ENCODE measurements around the gene SCAMP2. TPM values are rescaled to one million over a fixed set of nuclear protein-coding genes. Genes with fewer than 3 reads are reported as not detected.
A peak's percentile ranks its signal among the peaks of the same experiment; 100 is the strongest.

The SCAMP2 gene
- total RNA-seq, 5 donors from 2014 or later (not counting 1 experiment from before 2014, with no cell fraction given): 76.8 to 141 (median 134) TPM

GRCh38 chr15:74893627-74894026, 20.5 kb upstream of the SCAMP2 start:
- peaks cover 14 to 52% of the 10 kb centered on the region in 2 experiments for H3K4me1 ChIP-seq (ENCODE audit: control insufficient read depth in 1 of 2, extremely low read depth in 1 of 2, insufficient read depth in 2 of 2, low read length in 2 of 2)
- peaks cover 16% of the 10 kb centered on the region for H3K36me3 Mint-ChIP-seq
- H3K4me3 ChIP-seq (ENCODE audit: control insufficient read depth in 1 of 2, extremely low read depth in 1 of 2, low read length in 1 of 2): no peak overlapping the region
- ATAC-seq (replicated peaks in 1 of 4) (peak; percentile 72 to 76 (median 74)), DNase-seq (peak in 28 of 35 experiments; percentile 5 to 72 (median 34))
- no peaks in the 10 kb centered on the region for H3K9me3 Mint-ChIP-seq
- H3K27me3 ChIP-seq (replicated peaks in 1 of 2; ENCODE audit: control insufficient read depth in 2 of 2, extremely low read depth in 1 of 2, insufficient read depth in 2 of 2, low read length in 1 of 2): no peaks in the 10 kb centered on the region
- H3K27ac ChIP-seq (ENCODE audit: low read length): peak overlapping the region; percentile 69
- no CpG with 5 or more reads among the region's 3 CpGs for WGBS (ENCODE audit: insufficient coverage)
- no peaks in the 10 kb centered on the region for H3K9me3 ChIP-seq
- peak overlapping the region; percentile 99 to 100 for H3K27ac Mint-ChIP-seq
- no peaks in the 10 kb centered on the region for H3K27me3 Mint-ChIP-seq
- ChIA-PET POLR2A (interaction anchor here in 1 of 2 donors (0.6 kb wide), 1 partner anchor 36 kb away, joined by 3 read pairs; no protein-coding TSS in a partner anchor), CTCF (interaction anchor here (0.6 to 1.8 kb wide), 13 partner anchors 8 to 949 kb away, joined by 3 to 11 read pairs (median 3); partner anchors contain the start of gene FAM219B (in 1 of the 2))
- peaks cover 4 to 45% of the 10 kb centered on the region in 2 donors for H3K36me3 ChIP-seq (ENCODE audit: control insufficient read depth in 2 of 2, extremely low read depth in 1 of 2, insufficient read depth in 1 of 2, low read length in 1 of 2)
- peaks cover 46 to 60% (median 52%) of the 10 kb centered on the region in 3 donors for H3K4me1 Mint-ChIP-seq
- H3K4me3 Mint-ChIP-seq: peak overlapping the region; percentile 67 to 76 (median 71)

- Histone ChIP-seq H3K4me1 (ENCODE audit: control insufficient read depth in 1 of 2, extremely low read depth in 1 of 2, insufficient read depth in 2 of 2, low read length in 2 of 2) (peaks cover 14 to 52% of the 10 kb centered on the region in 2 experiments), H3K9me3 (no peaks in the 10 kb centered on the region), H3K4me3 (ENCODE audit: control insufficient read depth in 1 of 2, extremely low read depth in 1 of 2, low read length in 1 of 2) (no peak overlapping the region), H3K36me3 (ENCODE audit: control insufficient read depth in 2 of 2, extremely low read depth in 1 of 2, insufficient read depth in 1 of 2, low read length in 1 of 2) (peaks cover 2 to 42% of the 10 kb centered on the region in 2 donors), H3K27ac (ENCODE audit: low read length) (peak overlapping the region; percentile 69), H3K27me3 (replicated peaks in 1 of 2; ENCODE audit: control insufficient read depth in 2 of 2, extremely low read depth in 1 of 2, insufficient read depth in 2 of 2, low read length in 1 of 2) (no peaks in the 10 kb centered on the region)
- ATAC-seq (replicated peaks in 1 of 4) (no peak), DNase-seq (no peak)
- H3K27ac Mint-ChIP-seq: peak overlapping the region; percentile 99 to 100
- peaks cover 46 to 60% (median 52%) of the 10 kb centered on the region in 3 donors for H3K4me1 Mint-ChIP-seq
- POLR2A ChIA-PET: no interaction called here
- CTCF ChIA-PET: interaction anchor here in 1 of 2 donors (1.4 to 1.8 kb wide), 2 partner anchors 23 to 115 kb away, joined by 3 to 6 read pairs; no protein-coding TSS in a partner anchor
- peaks cover 16% of the 10 kb centered on the region for H3K36me3 Mint-ChIP-seq
- 100% methylated on average over 1 of the region's 2 CpGs for WGBS (ENCODE audit: insufficient coverage)
- peak overlapping the region in 2 of 3 donors; percentile 17 to 67 for H3K4me3 Mint-ChIP-seq
- H3K27me3 Mint-ChIP-seq: no peaks in the 10 kb centered on the region
- no peaks in the 10 kb centered on the region for H3K9me3 Mint-ChIP-seq
Observed at GRCh38 chr15:74892931-74893330, 19.8 kb upstream of the SCAMP2 start.

GRCh38 chr15:74892313-74892712, 19.1 kb upstream of the SCAMP2 start:
- Histone ChIP-seq H3K4me1 (ENCODE audit: control insufficient read depth in 1 of 2, extremely low read depth in 1 of 2, insufficient read depth in 2 of 2, low read length in 2 of 2) (peaks cover 14 to 52% of the 10 kb centered on the region in 2 experiments), H3K27ac (ENCODE audit: low read length) (peak overlapping the region; percentile 69), H3K4me3 (ENCODE audit: control insufficient read depth in 1 of 2, extremely low read depth in 1 of 2, low read length in 1 of 2) (no peak overlapping the region), H3K9me3 (no peaks in the 10 kb centered on the region), H3K36me3 (ENCODE audit: control insufficient read depth in 2 of 2, extremely low read depth in 1 of 2, insufficient read depth in 1 of 2, low read length in 1 of 2) (peaks cover 2 to 37% of the 10 kb centered on the region in 2 donors), H3K27me3 (replicated peaks in 1 of 2; ENCODE audit: control insufficient read depth in 2 of 2, extremely low read depth in 1 of 2, insufficient read depth in 2 of 2, low read length in 1 of 2) (no peaks in the 10 kb centered on the region)
- 17% methylated on average over 1 of the region's 3 CpGs for WGBS (ENCODE audit: insufficient coverage)
- Mint-ChIP-seq H3K4me3 (peak overlapping the region in 1 of 3 donors; percentile 91), H3K9me3 (no peaks in the 10 kb centered on the region), H3K4me1 (peaks cover 46 to 60% (median 52%) of the 10 kb centered on the region in 3 donors), H3K27ac (peak overlapping the region; percentile 99 to 100), H3K36me3 (peaks cover 16% of the 10 kb centered on the region), H3K27me3 (no peaks in the 10 kb centered on the region)
- ChIA-PET POLR2A (no interaction called here), CTCF (interaction anchor here in 1 of 2 donors (0.7 to 1.8 kb wide), 3 partner anchors 9 to 228 kb away, joined by 3 to 9 read pairs (median 6); no protein-coding TSS in a partner anchor)
- no peak for ATAC-seq (replicated peaks in 1 of 4)
- peak in 1 of 35 experiments; percentile 3 for DNase-seq

GRCh38 chr15:74891469-74891868, 18.3 kb upstream of the SCAMP2 start:
- peaks cover 2 to 30% of the 10 kb centered on the region in 2 donors for H3K36me3 ChIP-seq (ENCODE audit: control insufficient read depth in 2 of 2, extremely low read depth in 1 of 2, insufficient read depth in 1 of 2, low read length in 1 of 2)
- H3K36me3 Mint-ChIP-seq: peaks cover 16% of the 10 kb centered on the region
- DNase-seq: no peak
- ChIA-PET CTCF (interaction anchor here (0.8 to 1.4 kb wide), 2 partner anchors 10 to 26 kb away, joined by 4 to 9 read pairs; no protein-coding TSS in a partner anchor), POLR2A (interaction anchor here (0.5 to 0.6 kb wide), 3 partner anchors 10 to 85 kb away, joined by 4 to 7 read pairs (median 5); no protein-coding TSS in a partner anchor)
- no peak overlapping the region for H3K27ac ChIP-seq (ENCODE audit: low read length)
- ATAC-seq (replicated peaks in 1 of 4): no peak
- no peaks in the 10 kb centered on the region for H3K9me3 Mint-ChIP-seq
- peaks cover 46 to 60% (median 52%) of the 10 kb centered on the region in 3 donors for H3K4me1 Mint-ChIP-seq
- no peaks in the 10 kb centered on the region for H3K9me3 ChIP-seq
- peaks cover 14 to 52% of the 10 kb centered on the region in 2 experiments for H3K4me1 ChIP-seq (ENCODE audit: control insufficient read depth in 1 of 2, extremely low read depth in 1 of 2, insufficient read depth in 2 of 2, low read length in 2 of 2)
- no peak overlapping the region for H3K4me3 ChIP-seq (ENCODE audit: control insufficient read depth in 1 of 2, extremely low read depth in 1 of 2, low read length in 1 of 2)
- no peaks in the 10 kb centered on the region for H3K27me3 ChIP-seq (replicated peaks in 1 of 2; ENCODE audit: control insufficient read depth in 2 of 2, extremely low read depth in 1 of 2, insufficient read depth in 2 of 2, low read length in 1 of 2)
- peak overlapping the region; percentile 94 to 100 for H3K27ac Mint-ChIP-seq
- H3K27me3 Mint-ChIP-seq: no peaks in the 10 kb centered on the region
- whole genome bisulfite sequencing (ENCODE audit: insufficient coverage): 100% methylated on average over 2 of the region's 3 CpGs
- H3K4me3 Mint-ChIP-seq: peak overlapping the region; percentile 43 to 91 (median 61)

- H3K36me3 ChIP-seq (ENCODE audit: control insufficient read depth in 2 of 2, extremely low read depth in 1 of 2, insufficient read depth in 1 of 2, low read length in 1 of 2): peaks cover 0 to 21% of the 10 kb centered on the region in 2 donors
- H3K4me3 ChIP-seq (ENCODE audit: control insufficient read depth in 1 of 2, extremely low read depth in 1 of 2, low read length in 1 of 2): peak overlapping the region; percentile 89 to 90
- POLR2A ChIA-PET: no interaction called here
- ATAC-seq (replicated peaks in 1 of 4): no peak
- Mint-ChIP-seq H3K4me1 (peaks cover 46 to 60% (median 51%) of the 10 kb centered on the region in 3 donors), H3K27ac (peak overlapping the region; percentile 89 to 94), H3K27me3 (no peaks in the 10 kb centered on the region), H3K36me3 (peaks cover 16% of the 10 kb centered on the region), H3K9me3 (no peaks in the 10 kb centered on the region), H3K4me3 (peak overlapping the region; percentile 90 to 91 (median 90))
- H3K27ac ChIP-seq (ENCODE audit: low read length): peak overlapping the region; percentile 83
- H3K4me1 ChIP-seq (ENCODE audit: control insufficient read depth in 1 of 2, extremely low read depth in 1 of 2, insufficient read depth in 2 of 2, low read length in 2 of 2): peaks cover 14 to 52% of the 10 kb centered on the region in 2 experiments
- DNase-seq: no peak
- no peaks in the 10 kb centered on the region for H3K9me3 ChIP-seq
- no peaks in the 10 kb centered on the region for H3K27me3 ChIP-seq (replicated peaks in 1 of 2; ENCODE audit: control insufficient read depth in 2 of 2, extremely low read depth in 1 of 2, insufficient read depth in 2 of 2, low read length in 1 of 2)
- CTCF ChIA-PET: interaction anchor here in 1 of 2 donors (0.8 kb wide), 1 partner anchor 25 kb away, joined by 4 read pairs; no protein-coding TSS in a partner anchor
- WGBS (ENCODE audit: insufficient coverage): 17% methylated on average over 1 of the region's 1 CpG
Observed at GRCh38 chr15:74890665-74890960, 17.4 kb upstream of the SCAMP2 start.

GRCh38 chr15:74889883-74890664, 16.9 kb upstream of the SCAMP2 start, which contains the start of gene MPI:
Gene MPI, plus strand, starts transcription at chr15:74890042. Its CDS starts 32 bp downstream, at chr15:74890074.
- Mint-ChIP-seq H3K4me3 (peak within 1 kb of the TSS; percentile 90 to 91 (median 90)), H3K9me3 (no peaks in the 10 kb centered on the region), H3K27me3 (no peaks in the 10 kb centered on the region), H3K4me1 (peaks cover 46 to 56% (median 48%) of the 10 kb centered on the region in 3 donors), H3K27ac (peak within 1 kb of the TSS; percentile 89 to 94), H3K36me3 (peaks cover 16% of the 10 kb centered on the region)
- Histone ChIP-seq H3K36me3 (ENCODE audit: control insufficient read depth in 2 of 2, extremely low read depth in 1 of 2, insufficient read depth in 1 of 2, low read length in 1 of 2) (peaks cover 0 to 20% of the 10 kb centered on the region in 2 donors), H3K27me3 (replicated peaks in 1 of 2; ENCODE audit: control insufficient read depth in 2 of 2, extremely low read depth in 1 of 2, insufficient read depth in 2 of 2, low read length in 1 of 2) (no peaks in the 10 kb centered on the region), H3K9me3 (no peaks in the 10 kb centered on the region), H3K4me3 (ENCODE audit: control insufficient read depth in 1 of 2, extremely low read depth in 1 of 2, low read length in 1 of 2) (peak within 1 kb of the TSS; percentile 89 to 90), H3K27ac (ENCODE audit: low read length) (peak within 1 kb of the TSS; percentile 83), H3K4me1 (ENCODE audit: control insufficient read depth in 1 of 2, extremely low read depth in 1 of 2, insufficient read depth in 2 of 2, low read length in 2 of 2) (peaks cover 14 to 52% of the 10 kb centered on the region in 2 experiments)
- DNase-seq: peak; percentile 62 to 88 (median 78)
- 6% methylated on average over 42 of the region's 47 CpGs for WGBS (ENCODE audit: insufficient coverage)
- ATAC-seq (replicated peaks in 1 of 4): peak; percentile 89 to 95 (median 90)
- POLR2A ChIA-PET: interaction anchor here in 1 of 2 donors (1.0 kb wide), 1 partner anchor 15 kb away, joined by 3 read pairs; no protein-coding TSS in a partner anchor
- CTCF ChIA-PET: interaction anchor here (0.5 to 2.4 kb wide), 3 partner anchors 11 to 25 kb away, joined by 4 to 14 read pairs (median 5); no protein-coding TSS in a partner anchor
